Trophoblast cell (in vitro differentiated cells and primary cell): ENCODE measurements around the gene KIFAP3.

Source experiments
- DNase-seq, 2 donors: peaks; one replicate each; pipeline ENCODE4 v3.0.0-alpha.2; 2016
- H2AFZ ChIP-seq: 2 replicates; pipeline ENCODE4 v1.6.1; 2013; ENCODE audit warnings: low read length, moderate library complexity, mild to moderate bottlenecking; ENCODE audit not compliant: insufficient read depth, poor library complexity
- H2AK5ac ChIP-seq: 2 replicates; pipeline ENCODE4 v1.6.1; 2013; ENCODE audit warnings: mild to moderate bottlenecking, low read length
- H2BK120ac ChIP-seq: 2 replicates; pipeline ENCODE4 v1.6.1; 2013; ENCODE audit warnings: low read length, mild to moderate bottlenecking, moderate library complexity; ENCODE audit not compliant: insufficient read depth, poor library complexity
- H2BK12ac ChIP-seq: 2 replicates; pipeline ENCODE4 v1.6.1; 2013; ENCODE audit warnings: mild to moderate bottlenecking, low read length, moderate library complexity
- H2BK5ac ChIP-seq: 2 replicates; pipeline ENCODE4 v1.6.1; 2013; ENCODE audit warnings: low read length, low read depth, moderate library complexity, mild to moderate bottlenecking; ENCODE audit not compliant: poor library complexity
- H3K14ac ChIP-seq: 2 replicates; pipeline ENCODE4 v1.6.1; 2013; ENCODE audit warnings: mild to moderate bottlenecking, low read length
- H3K18ac ChIP-seq: 2 replicates; pipeline ENCODE4 v1.6.1; 2013; ENCODE audit warnings: mild to moderate bottlenecking, low read length
- H3K23ac ChIP-seq: 2 replicates; pipeline ENCODE4 v1.6.1; 2013; ENCODE audit warnings: low read length
- H3K27ac ChIP-seq: 2 replicates; pipeline ENCODE4 v1.5.1; 2013; ENCODE audit warnings: low read depth, mild to moderate bottlenecking, inconsistent platforms, low read length, moderate library complexity
- H3K27me3 ChIP-seq: 2 replicates; pipeline ENCODE4 v1.6.1; 2013; ENCODE audit warnings: inconsistent platforms, mild to moderate bottlenecking, low read length, moderate library complexity; ENCODE audit not compliant: insufficient read depth
- H3K36me3 ChIP-seq, 2 experiments: 1 replicate in 1 of 2; 2 replicates in 1 of 2; pipeline ENCODE4 v1.6.1; 2013; ENCODE audit warnings: low read length in 2 of 2, mild to moderate bottlenecking in 2 of 2, moderate library complexity in 1 of 2; ENCODE audit not compliant: insufficient read depth in 2 of 2, control insufficient read depth in 1 of 2
- H3K4ac ChIP-seq: 2 replicates; pipeline ENCODE4 v1.6.1; 2013; ENCODE audit warnings: low read depth, mild to moderate bottlenecking, low read length, moderate library complexity
- H3K4me1 ChIP-seq, 2 experiments: 1 replicate in 1 of 2; 2 replicates in 1 of 2; pipeline ENCODE4 v1.6.1; 2013; ENCODE audit warnings: low read length in 2 of 2, mild to moderate bottlenecking in 2 of 2, moderate library complexity in 1 of 2; ENCODE audit not compliant: insufficient read depth in 2 of 2, control insufficient read depth in 1 of 2
- H3K4me2 ChIP-seq: 2 replicates; pipeline ENCODE4 v1.6.1; 2013; ENCODE audit warnings: inconsistent platforms, mild to moderate bottlenecking, low read length, moderate library complexity
- H3K4me3 ChIP-seq: 2 replicates; pipeline ENCODE4 v1.5.1; 2013; ENCODE audit warnings: mild to moderate bottlenecking, low read depth, low read length, inconsistent platforms
- H3K79me1 ChIP-seq: one replicate; pipeline ENCODE4 v1.6.1; 2013; ENCODE audit warnings: low read length
- H3K79me2 ChIP-seq: 2 replicates; pipeline ENCODE4 v1.6.1; 2013; ENCODE audit warnings: low read length, mild to moderate bottlenecking; ENCODE audit not compliant: control insufficient read depth, insufficient read depth, poor library complexity
- H3K9ac ChIP-seq: 2 replicates; pipeline ENCODE4 v1.6.1; 2013; ENCODE audit warnings: mild to moderate bottlenecking, low read length
- H3K9me3 ChIP-seq: 2 replicates; pipeline ENCODE4 v1.6.1; 2013; ENCODE audit warnings: low read depth, mild to moderate bottlenecking, control low read depth, inconsistent platforms, low read length; ENCODE audit not compliant: insufficient read depth
- H4K12ac ChIP-seq: 2 replicates; pipeline ENCODE4 v1.6.1; 2013; ENCODE audit warnings: low read depth, mild to moderate bottlenecking, low read length, moderate library complexity
- H4K8ac ChIP-seq: 2 replicates; pipeline ENCODE4 v1.6.1; 2013; ENCODE audit warnings: low read depth, mild to moderate bottlenecking, low read length, moderate library complexity
- H4K91ac ChIP-seq: one replicate; pipeline ENCODE4 v1.6.1; 2013; ENCODE audit warnings: low read depth, mild to moderate bottlenecking, low read length, moderate library complexity
- WGBS: extraction: QIAGEN DNeasy Blood & Tissue Kit; methylation state at CpG from one replicate; pipeline ENCODE4 v1.1.7; 2013; ENCODE audit warnings: missing lambda C conversion rate; ENCODE audit not compliant: insufficient read length, insufficient coverage; ENCODE audit errors: extremely low coverage; 5-methylcytosine and 5-hydroxymethylcytosine counted together

Gene KIFAP3

GRCh38 chr1:169902751-169903150 is 171.7 kb downstream of the KIFAP3 start:
- H2BK5ac ChIP-seq, result no peak overlapping the region
- no peak overlapping the region for H2AFZ ChIP-seq
- H3K18ac ChIP-seq, result no peak overlapping the region
- no peak overlapping the region for H2BK120ac ChIP-seq
- no peaks in the 10 kb centered on the region for H3K79me1 ChIP-seq
- no peak overlapping the region for H3K23ac ChIP-seq
- no peak overlapping the region for H3K14ac ChIP-seq
- no peak overlapping the region for H3K9ac ChIP-seq
- H3K9me3 ChIP-seq, result no peaks in the 10 kb centered on the region
- no peak overlapping the region for H3K4ac ChIP-seq
- no peak overlapping the region for H4K91ac ChIP-seq
- no peak overlapping the region for H2AK5ac ChIP-seq
- H3K4me3 ChIP-seq, result no peak overlapping the region
- H3K79me2 ChIP-seq, result no peaks in the 10 kb centered on the region
- no peak for DNase-seq
- H3K27ac ChIP-seq, result no peak overlapping the region
- H3K4me1 ChIP-seq, result peaks cover 0 to 1% of the 10 kb centered on the region in 2 experiments
- no peak overlapping the region for H4K12ac ChIP-seq
- no peaks in the 10 kb centered on the region for H3K27me3 ChIP-seq
- no peak overlapping the region for H3K4me2 ChIP-seq
- no peak overlapping the region for H4K8ac ChIP-seq
- no peaks in the 10 kb centered on the region for H3K36me3 ChIP-seq
- no CpG with 5 or more reads among the region's 5 CpGs for WGBS
- H2BK12ac ChIP-seq, result no peak overlapping the region

GRCh38 chr1:169901115-169901514 is 173.4 kb downstream of the KIFAP3 start:
- Histone ChIP-seq H3K79me1 (no peaks in the 10 kb centered on the region), H2AK5ac (no peak overlapping the region), H3K4me2 (no peak overlapping the region), H2BK12ac (no peak overlapping the region), H3K27me3 (no peaks in the 10 kb centered on the region), H3K27ac (no peak overlapping the region), H3K23ac (no peak overlapping the region), H2BK5ac (no peak overlapping the region), H4K8ac (no peak overlapping the region), H3K36me3 (no peaks in the 10 kb centered on the region), H3K4me1 (peaks cover 0 to 1% of the 10 kb centered on the region in 2 experiments), H3K4me3 (no peak overlapping the region), H3K79me2 (no peaks in the 10 kb centered on the region), H3K4ac (no peak overlapping the region), H2AFZ (no peak overlapping the region), H4K12ac (no peak overlapping the region), H3K18ac (no peak overlapping the region), H2BK120ac (no peak overlapping the region), H4K91ac (no peak overlapping the region), H3K14ac (no peak overlapping the region), H3K9me3 (no peaks in the 10 kb centered on the region), H3K9ac (no peak overlapping the region)
- no peak for DNase-seq

- Histone ChIP-seq H3K4me2 (no peak overlapping the region), H3K79me2 (no peaks in the 10 kb centered on the region), H3K4ac (no peak overlapping the region), H3K18ac (no peak overlapping the region), H3K14ac (no peak overlapping the region), H3K9me3 (no peaks in the 10 kb centered on the region), H2BK12ac (no peak overlapping the region), H2BK5ac (no peak overlapping the region), H3K9ac (no peak overlapping the region), H2BK120ac (no peak overlapping the region), H4K91ac (no peak overlapping the region), H3K27ac (no peak overlapping the region), H3K4me3 (no peak overlapping the region), H3K36me3 (no peaks in the 10 kb centered on the region), H4K8ac (no peak overlapping the region), H4K12ac (no peak overlapping the region), H3K23ac (no peak overlapping the region), H3K27me3 (no peaks in the 10 kb centered on the region), H3K79me1 (no peaks in the 10 kb centered on the region), H3K4me1 (peaks cover 0 to 1% of the 10 kb centered on the region in 2 experiments), H2AFZ (no peak overlapping the region), H2AK5ac (no peak overlapping the region)
- DNase-seq, result no peak
Measured at GRCh38 chr1:169900571-169900970, 173.9 kb downstream of the KIFAP3 start.

- Histone ChIP-seq H3K9me3 (no peaks in the 10 kb centered on the region), H3K4me2 (no peak overlapping the region), H3K18ac (no peak overlapping the region), H3K23ac (no peak overlapping the region), H2AK5ac (no peak overlapping the region), H3K79me2 (no peaks in the 10 kb centered on the region), H2AFZ (no peak overlapping the region), H4K8ac (no peak overlapping the region), H3K27me3 (no peaks in the 10 kb centered on the region), H2BK12ac (no peak overlapping the region), H2BK5ac (no peak overlapping the region), H3K14ac (no peak overlapping the region), H3K4me1 (peaks cover 0 to 1% of the 10 kb centered on the region in 2 experiments), H3K9ac (no peak overlapping the region), H3K36me3 (no peaks in the 10 kb centered on the region), H3K4ac (no peak overlapping the region), H2BK120ac (no peak overlapping the region), H3K4me3 (no peak overlapping the region), H3K79me1 (no peaks in the 10 kb centered on the region), H3K27ac (no peak overlapping the region), H4K91ac (no peak overlapping the region), H4K12ac (no peak overlapping the region)
- no peak for DNase-seq
- no CpG with 5 or more reads among the region's 4 CpGs for WGBS
Measured at GRCh38 chr1:169899519-169900217, 174.8 kb downstream of the KIFAP3 start.
